B cell (primary cell): ENCODE results near the gene CDH5. TPM values are rescaled to one million over a fixed set of nuclear protein-coding genes. Genes with fewer than 3 reads are reported as not detected.
"Not testable (repeated sequence)": the region's sequence is repeated elsewhere in the genome, so short reads cannot be mapped to it uniquely, and the experiment has no call there.

Experiments used
- ATAC-seq: fragments of 200-7000 bp; cut with Tn5 transposase; one replicate; pipeline ENCODE4 v1.10.0; 2021; ENCODE audit warnings: low read depth, mild to moderate bottlenecking, moderate number of reproducible peaks, moderate library complexity
- CTCF ChIA-PET: fragments of 350-600 bp; sonication (Branson Sonifier 250); formaldehyde crosslinking; loops from one replicate; lab custom pipeline; 2021; ENCODE audit warnings: antibody characterized with exemption, inconsistent platforms; lab: Charles Lee
- POLR2A ChIA-PET: fragments of 350-600 bp; sonication (Branson Sonifier 250); formaldehyde crosslinking; loops from one replicate; lab custom pipeline; 2021; ENCODE audit warnings: antibody characterized with exemption; lab: Charles Lee
- DNase-seq: peaks from one replicate; pipeline ENCODE4 v3.0.0; 2013
- H2AFZ ChIP-seq: 2 replicates; pipeline ENCODE4 v1.6.1; 2012; ENCODE audit warnings: mild to moderate bottlenecking, low read depth, low read length; ENCODE audit not compliant: insufficient read depth, poor library complexity, severe bottlenecking
- H3K27ac ChIP-seq, 2 donors: 1 replicate in 1 of 2; 2 replicates in 1 of 2; pipeline ENCODE4 v1.5.1; 2012 to 2013; ENCODE audit warnings: low read length in 2 of 2, mild to moderate bottlenecking in 2 of 2, moderate library complexity in 1 of 2
- H3K27me3 ChIP-seq, 4 experiments: fragments of 200-600 bp in 1 of 4; sonication (generic) in 1 of 4; replicated peaks in 1 of 4; 1 replicate in 2 of 4; 2 replicates in 2 of 4; pipeline versions ENCODE4 v1.6.1 to v1.7.0; 2013 to 2016; ENCODE audit warnings: low read length in 3 of 4, mild to moderate bottlenecking in 2 of 4, mixed read lengths in 1 of 4, moderate library complexity in 1 of 4; ENCODE audit not compliant: insufficient read depth in 4 of 4, control insufficient read depth in 3 of 4; ENCODE audit errors: control extremely low read depth in 1 of 4
- H3K36me3 ChIP-seq, 2 experiments: replicated peaks in 1 of 2; 1 replicate in 1 of 2; 2 replicates in 1 of 2; pipeline versions ENCODE4 v1.6.1 to v1.7.1; 2013; ENCODE audit warnings: low read length in 1 of 2; ENCODE audit not compliant: insufficient read depth in 2 of 2, control insufficient read depth in 1 of 2; ENCODE audit errors: control extremely low read depth in 1 of 2, extremely low read depth in 1 of 2
- H3K4me1 ChIP-seq, 2 donors: fragments of 200-600 bp in 1 of 2; sonication (generic) in 1 of 2; 1 replicate in 1 of 2; 2 replicates in 1 of 2; pipeline versions ENCODE4 v1.5.1 to v1.6.1; 2013 to 2017; ENCODE audit warnings: low read length in 2 of 2; ENCODE audit not compliant: control insufficient read depth in 2 of 2, insufficient read depth in 2 of 2
- H3K4me2 ChIP-seq: replicated peaks from 2 replicates; pipeline ENCODE3; 2012; ENCODE audit warnings: mild to moderate bottlenecking, low read depth, low read length; ENCODE audit not compliant: poor library complexity, severe bottlenecking
- H3K4me3 ChIP-seq, 5 experiments: fragments of 200-600 bp in 1 of 5; sonication (generic) in 1 of 5; 1 replicate in 3 of 5; 2 replicates in 2 of 5; pipeline versions ENCODE4 v1.5.1 to v1.7.0; 2011 to 2016; ENCODE audit warnings: low read length in 4 of 5, mild to moderate bottlenecking in 4 of 5, low read depth in 2 of 5, control low read depth in 1 of 5, moderate library complexity in 1 of 5; ENCODE audit not compliant: insufficient read depth in 1 of 5; ENCODE audit errors: control extremely low read depth in 1 of 5, extremely low read depth in 1 of 5
- H3K79me2 ChIP-seq: fragments of 200-600 bp; sonication (generic); one replicate; pipeline ENCODE4 v1.6.0; 2016; ENCODE audit warnings: low read length; ENCODE audit not compliant: control insufficient read depth, insufficient read depth
- H3K9ac ChIP-seq: fragments of 200-600 bp; sonication (generic); 2 replicates; pipeline ENCODE4 v1.6.1; 2017; ENCODE audit warnings: mild to moderate bottlenecking, low read length, moderate library complexity
- H3K9me3 ChIP-seq, 3 donors: one replicate each; pipeline versions ENCODE4 v1.6.1 to v1.7.1; 2013; ENCODE audit warnings: low read length in 2 of 3; ENCODE audit not compliant: control insufficient read depth in 2 of 3, insufficient read depth in 1 of 3; ENCODE audit errors: control extremely low read depth in 1 of 3
- H4K20me1 ChIP-seq: 2 replicates; pipeline ENCODE4 v1.6.0; 2012; ENCODE audit warnings: mild to moderate bottlenecking, low read length; ENCODE audit not compliant: insufficient read depth, control insufficient read depth, poor library complexity, severe bottlenecking
- H3K27ac Mint-ChIP-seq: one replicate; pipeline ENCODE4 v1.8.0; 2021; ENCODE audit warnings: mixed read lengths
- H3K27me3 Mint-ChIP-seq: one replicate; pipeline ENCODE4 v1.8.0; 2021; ENCODE audit warnings: mixed read lengths
- H3K4me1 Mint-ChIP-seq: one replicate; pipeline ENCODE4 v1.8.0; 2021; ENCODE audit warnings: mixed read lengths
- H3K4me3 Mint-ChIP-seq: one replicate; pipeline ENCODE4 v1.8.0; 2021; ENCODE audit warnings: mixed read lengths
- H3K9me3 Mint-ChIP-seq: one replicate; pipeline ENCODE4 v1.8.0; 2022; ENCODE audit warnings: mixed read lengths; ENCODE audit not compliant: insufficient read depth
- CTCF ChIP-seq: fragments of 200-600 bp; IDR thresholded peaks from one replicate; pipeline ENCODE4 v1.8.0; 2022; ENCODE audit warnings: antibody characterized with exemption, mild to moderate bottlenecking
- EZH2 ChIP-seq: IDR thresholded peaks from 2 replicates; pipeline ENCODE4 v1.6.1; 2012; ENCODE audit warnings: borderline replicate concordance, low read depth, mild to moderate bottlenecking, moderate library complexity, low read length; ENCODE audit not compliant: insufficient read depth, poor library complexity, severe bottlenecking
- WGBS: methylation state at CpG from one replicate; pipeline ENCODE4 v1.1.5; 2013; ENCODE audit warnings: missing lambda C conversion rate; ENCODE audit not compliant: insufficient coverage; 5-methylcytosine and 5-hydroxymethylcytosine counted together
- intact Hi-C: fragments of 100-400 bp; cut with micrococcal nuclease; formaldehyde crosslinking; loops from one replicate; pipeline ENCODE4 v1.10.0; 2022
- polyA plus RNA-seq: library from polyadenylated mRNA; depleted of rRNA; stranded (reverse); fragments of >200 nt; gene quantifications from 2 replicates; pipeline ENCODE4 v1.2.3, GENCODE V29; 2012
- total RNA-seq, 2 donors: library from RNA; stranded (reverse); fragments of 120-200 nt in 1 of 2; gene quantifications; 1 replicate in 1 of 2; 2 replicates in 1 of 2; pipeline versions ENCODE4 v1.2.3 to v1.2.4, GENCODE V29; 2013 to 2022

Gene CDH5
- total and polyA plus RNA-seq, 2 donors (not counting 1 experiment from before 2014, with no cell fraction given), result not detected

- ATAC-seq (no peak), DNase-seq (no peak)
- no peak overlapping the region for H3K27ac ChIP-seq
- H3K27me3 ChIP-seq, result no peaks in the 10 kb centered on the region
- H3K36me3 ChIP-seq, result no peaks in the 10 kb centered on the region
- no peaks in the 10 kb centered on the region for H4K20me1 ChIP-seq
- CTCF ChIA-PET, result no interaction called here
- TF ChIP-seq CTCF (no peak), EZH2 (no peak)
- peaks cover 9% of the 10 kb centered on the region for H3K27me3 Mint-ChIP-seq
- POLR2A ChIA-PET, result no interaction called here
- H3K4me1 ChIP-seq, result no peaks in the 10 kb centered on the region
- 93% methylated on average over 14 of the region's 17 CpGs for WGBS
- H3K9me3 Mint-ChIP-seq, result peaks cover 4% of the 10 kb centered on the region
- H3K4me1 Mint-ChIP-seq, result no peaks in the 10 kb centered on the region
- no peak overlapping the region for H3K4me2 ChIP-seq
- H3K79me2 ChIP-seq, result no peaks in the 10 kb centered on the region
- intact Hi-C loops, result no loop called here
- no peak overlapping the region for H3K27ac Mint-ChIP-seq
- no peak overlapping the region for H3K4me3 Mint-ChIP-seq
- no peak overlapping the region for H3K4me3 ChIP-seq
- H3K9ac ChIP-seq, result no peak overlapping the region
- peaks cover 0 to 8% (median 0%) of the 10 kb centered on the region in 3 donors for H3K9me3 ChIP-seq
- H2AFZ ChIP-seq, result no peak overlapping the region
Measured at GRCh38 chr16:66326991-66327513, 39.4 kb upstream of the CDH5 start.

DNA sequence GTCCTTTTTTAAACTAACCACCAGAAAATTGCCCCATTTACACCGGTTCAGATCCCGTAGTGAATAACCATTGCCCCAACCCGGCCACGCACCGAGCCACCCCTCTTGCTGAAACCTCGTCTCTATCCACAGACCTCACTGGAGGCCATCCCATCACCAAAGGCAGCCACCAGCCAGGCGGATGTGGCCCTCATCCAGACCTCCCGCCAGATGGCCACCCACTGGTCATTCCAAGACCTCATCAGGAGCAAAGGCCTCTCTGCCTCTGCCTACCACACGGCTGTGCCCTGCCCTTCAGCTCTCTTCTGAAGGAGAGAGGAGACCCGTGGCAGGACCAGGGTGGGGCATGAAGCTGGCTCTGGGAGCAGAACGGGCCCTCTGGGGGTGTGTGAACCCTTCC is 38.2 kb upstream of the CDH5 start:
- H3K4me2 ChIP-seq, result no peak overlapping the region
- Mint-ChIP-seq H3K27me3 (peaks cover 17% of the 10 kb centered on the region), H3K4me1 (no peaks in the 10 kb centered on the region), H3K9me3 (peaks cover 4% of the 10 kb centered on the region), H3K4me3 (no peak overlapping the region), H3K27ac (no peak overlapping the region)
- no peaks in the 10 kb centered on the region for H3K79me2 ChIP-seq
- intact Hi-C loops, result no loop called here
- no peak overlapping the region for H3K9ac ChIP-seq
- 91% methylated on average over 11 of the region's 11 CpGs for WGBS
- H3K9me3 ChIP-seq, result peaks cover 0 to 8% (median 0%) of the 10 kb centered on the region in 3 donors
- no peak overlapping the region for H3K4me3 ChIP-seq
- ATAC-seq (no peak), DNase-seq (no peak)
- H3K4me1 ChIP-seq, result no peaks in the 10 kb centered on the region
- CTCF ChIA-PET, result interaction anchor here (0.7 kb wide), 1 partner anchor 12 kb away, joined by 3 read pairs; no protein-coding TSS in a partner anchor
- POLR2A ChIA-PET, result no interaction called here
- no peak overlapping the region for H3K27ac ChIP-seq
- H3K36me3 ChIP-seq, result no peaks in the 10 kb centered on the region
- H3K27me3 ChIP-seq, result no peaks in the 10 kb centered on the region
- TF ChIP-seq CTCF (no peak), EZH2 (no peak)
- no peak overlapping the region for H2AFZ ChIP-seq
- H4K20me1 ChIP-seq, result no peaks in the 10 kb centered on the region

GRCh38 chr16:66331464-66331863 is 35.0 kb upstream of the CDH5 start:
- DNase-seq, intact Hi-C loops, H3K4me3 Mint-ChIP-seq, H4K20me1 ChIP-seq, POLR2A ChIA-PET, H3K27me3 ChIP-seq, H3K9me3 Mint-ChIP-seq, H3K9me3 ChIP-seq, ATAC-seq, H3K27ac ChIP-seq, H3K27ac Mint-ChIP-seq, H3K36me3 ChIP-seq, H3K4me3 ChIP-seq, CTCF ChIA-PET, H3K9ac ChIP-seq, H3K79me2 ChIP-seq, H3K4me1 ChIP-seq, H3K4me2 ChIP-seq, H2AFZ ChIP-seq, H3K4me1 Mint-ChIP-seq: not testable (repeated sequence)
- peaks cover 22% of the 10 kb centered on the region for H3K27me3 Mint-ChIP-seq
- no CpG with 5 or more reads among the region's 2 CpGs for WGBS
